WTC11 (cell line): ENCODE data around the gene MMAB. TPM values are rescaled to one million over a fixed set of nuclear protein-coding genes. Genes with fewer than 3 reads are reported as not detected.
A peak's percentile ranks its signal among the peaks of the same experiment; 100 is the strongest.
"Not testable (repeated sequence)": the region's sequence is repeated elsewhere in the genome, so short reads cannot be mapped to it uniquely, and the experiment has no call there.

Experiments used
- ATAC-seq: fragments of 200-7000 bp; cut with Tn5 transposase; 2 replicates; pipeline ENCODE4 v1.10.0; 2021; ENCODE audit warnings: mild to moderate bottlenecking, moderate library complexity
- CTCF ChIA-PET: fragments of 300-600 bp; sonication (Branson Sonifier 250); formaldehyde crosslinking; loops from one replicate; lab custom pipeline; 2021; ENCODE audit warnings: antibody characterized with exemption; lab: Charles Lee
- POLR2A ChIA-PET: fragments of 350-600 bp; sonication (Branson Sonifier 250); formaldehyde crosslinking; loops from one replicate; lab custom pipeline; 2021; ENCODE audit warnings: antibody characterized with exemption; lab: Charles Lee
- DNase-seq: peaks from one replicate; pipeline ENCODE4 v3.0.0; 2021; ENCODE audit warnings: low spot score
- H3K27ac Mint-ChIP-seq: 2 replicates; pipeline ENCODE4 v1.8.0; 2021; ENCODE audit warnings: mixed read lengths
- H3K27me3 Mint-ChIP-seq: 2 replicates; pipeline ENCODE4 v1.8.0; 2021; ENCODE audit warnings: low read depth, mild to moderate bottlenecking, moderate library complexity, mixed read lengths
- H3K36me3 Mint-ChIP-seq: 2 replicates; pipeline ENCODE4 v1.8.0; 2021; ENCODE audit warnings: mixed read lengths
- H3K4me1 Mint-ChIP-seq: 2 replicates; pipeline ENCODE4 v1.8.0; 2022; ENCODE audit warnings: mixed read lengths
- H3K4me3 Mint-ChIP-seq: 2 replicates; pipeline ENCODE4 v1.8.0; 2021; ENCODE audit warnings: mild to moderate bottlenecking, moderate library complexity, mixed read lengths
- H3K9me3 Mint-ChIP-seq: 2 replicates; pipeline ENCODE4 v1.8.0; 2021; ENCODE audit warnings: mixed read lengths
- ATF1 ChIP-seq: sonication (generic); formaldehyde crosslinking; IDR thresholded peaks from 2 replicates; pipeline ENCODE4 v1.8.1; 2023; ENCODE audit warnings: mild to moderate bottlenecking, moderate library complexity, missing genetic modification reagents
- ELF4 ChIP-seq: sonication (generic); formaldehyde crosslinking; IDR thresholded peaks from 2 replicates; pipeline ENCODE4 v1.8.1; 2022; ENCODE audit warnings: low read depth, mild to moderate bottlenecking, moderate library complexity, missing genetic modification reagents
- EMX1 ChIP-seq: fragments of 250-450 bp; sonication (Bioruptor Pico); IDR thresholded peaks from 2 replicates; pipeline ENCODE4 v1.8.0; 2021; ENCODE audit warnings: mild to moderate bottlenecking
- ESRRA ChIP-seq: sonication (generic); formaldehyde crosslinking; IDR thresholded peaks from 2 replicates; pipeline ENCODE4 v1.8.1; 2022; ENCODE audit warnings: mild to moderate bottlenecking, missing genetic modification reagents, borderline replicate concordance
- FOXJ3 ChIP-seq: sonication (generic); formaldehyde crosslinking; IDR thresholded peaks from 2 replicates; pipeline ENCODE4 v1.9.0; 2021; ENCODE audit warnings: missing genetic modification reagents, mild to moderate bottlenecking, borderline replicate concordance
- GABPB1 ChIP-seq: sonication (generic); formaldehyde crosslinking; IDR thresholded peaks from 2 replicates; pipeline ENCODE4 v1.8.1; 2023; ENCODE audit warnings: mild to moderate bottlenecking, missing genetic modification reagents
- HMGA2 ChIP-seq: fragments of 250-450 bp; sonication (Bioruptor Pico); IDR thresholded peaks from 2 replicates; pipeline ENCODE4 v1.4.0; 2021; ENCODE audit warnings: mild to moderate bottlenecking, moderate library complexity
- MYBL2 ChIP-seq: sonication (generic); formaldehyde crosslinking; IDR thresholded peaks from 2 replicates; pipeline ENCODE4 v1.8.1; 2023; ENCODE audit warnings: mild to moderate bottlenecking, moderate library complexity, missing genetic modification reagents
- RELA ChIP-seq: sonication (generic); formaldehyde crosslinking; IDR thresholded peaks from 2 replicates; pipeline ENCODE4 v1.8.1; 2022; ENCODE audit warnings: missing genetic modification reagents, mild to moderate bottlenecking, borderline replicate concordance
- ZNF121 ChIP-seq: sonication (generic); formaldehyde crosslinking; IDR thresholded peaks from 2 replicates; pipeline ENCODE4 v1.8.0; 2023; ENCODE audit warnings: missing genetic modification reagents
- ZNF138 ChIP-seq: sonication (generic); formaldehyde crosslinking; conservative IDR thresholded peaks from 2 replicates; pipeline ENCODE4 v1.8.1; 2022; ENCODE audit warnings: mild to moderate bottlenecking, moderate library complexity, missing genetic modification reagents
- ZNF263 ChIP-seq: sonication (generic); formaldehyde crosslinking; IDR thresholded peaks from 2 replicates; pipeline ENCODE4 v1.8.1; 2022; ENCODE audit warnings: low read depth, mild to moderate bottlenecking, moderate library complexity, missing genetic modification reagents
- total RNA-seq: library from RNA; stranded (reverse); gene quantifications from 3 replicates; pipeline ENCODE4 v1.2.3, GENCODE V29; 2021
- TF ChIP-seq, protein P1 (sequence below): sonication (generic); formaldehyde crosslinking; conservative IDR thresholded peaks from 2 replicates; pipeline ENCODE4 v1.8.1; 2023; ENCODE audit warnings: mild to moderate bottlenecking, low read depth, missing genetic modification reagents, moderate library complexity
- TF ChIP-seq, protein P2 (sequence below): sonication (generic); formaldehyde crosslinking; IDR thresholded peaks from 2 replicates; pipeline ENCODE4 v1.8.0; 2023; ENCODE audit warnings: missing genetic modification reagents
- TF ChIP-seq, protein P3 (sequence below): fragments of 250-450 bp; sonication (Bioruptor Pico); conservative IDR thresholded peaks from 2 replicates; pipeline ENCODE4 v1.9.0; 2021; ENCODE audit warnings: mild to moderate bottlenecking
- TF ChIP-seq, protein P4 (sequence below): sonication (generic); formaldehyde crosslinking; IDR thresholded peaks from 2 replicates; pipeline ENCODE4 v1.8.0; 2022; ENCODE audit warnings: mild to moderate bottlenecking, missing genetic modification reagents
- TF ChIP-seq, protein P5 (sequence below): sonication (generic); formaldehyde crosslinking; IDR thresholded peaks from 2 replicates; pipeline ENCODE4 v1.8.0; 2023; ENCODE audit warnings: missing genetic modification reagents, mild to moderate bottlenecking, borderline replicate concordance
- TF ChIP-seq, protein P6 (sequence below): sonication (generic); formaldehyde crosslinking; IDR thresholded peaks from 2 replicates; pipeline ENCODE4 v1.8.0; 2022; ENCODE audit warnings: mild to moderate bottlenecking, missing genetic modification reagents
- TF ChIP-seq, protein P7 (sequence below): sonication (generic); formaldehyde crosslinking; IDR thresholded peaks from 2 replicates; pipeline ENCODE4 v1.8.1; 2023; ENCODE audit warnings: mild to moderate bottlenecking, missing genetic modification reagents

MMAB gene
- total RNA-seq, 1 experiment from 2014 or later, result 22.0 TPM

DNA sequence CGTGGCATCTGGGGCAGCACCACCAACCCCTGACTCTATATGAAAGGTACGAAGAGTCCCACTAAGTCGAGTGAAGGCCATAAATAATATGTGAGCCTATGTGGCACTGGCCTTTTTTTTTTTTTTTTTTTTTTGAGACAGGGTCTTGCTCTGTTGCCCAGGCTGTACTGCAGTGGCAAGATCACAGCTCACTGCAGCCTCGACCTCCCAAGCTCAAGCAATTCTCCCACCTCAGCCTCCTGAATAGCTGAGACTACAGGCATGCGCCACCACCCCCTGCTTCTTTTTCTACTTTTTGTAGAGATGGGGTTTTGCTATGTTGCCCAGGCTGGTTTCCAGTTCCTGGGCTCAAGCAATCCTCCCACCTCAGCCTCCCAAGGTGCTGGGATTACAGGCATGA, 28.8 kb upstream of the MMAB start:
- POLR2A ChIA-PET, H3K9me3 Mint-ChIP-seq, DNase-seq, H3K27me3 Mint-ChIP-seq, H3K4me3 Mint-ChIP-seq, ATAC-seq, H3K27ac Mint-ChIP-seq, H3K36me3 Mint-ChIP-seq: not testable (repeated sequence)
- CTCF ChIA-PET, result interaction anchor here (0.7 to 2.6 kb wide), 2 partner anchors 11 to 126 kb away, joined by 3 to 8 read pairs; no protein-coding TSS in a partner anchor
- 0 out of 2 replicates have a peak, but pooled peaks have one; percentile 15 for TF ChIP-seq ZNF121
- peaks cover 13% of the 10 kb centered on the region for H3K4me1 Mint-ChIP-seq

DNA sequence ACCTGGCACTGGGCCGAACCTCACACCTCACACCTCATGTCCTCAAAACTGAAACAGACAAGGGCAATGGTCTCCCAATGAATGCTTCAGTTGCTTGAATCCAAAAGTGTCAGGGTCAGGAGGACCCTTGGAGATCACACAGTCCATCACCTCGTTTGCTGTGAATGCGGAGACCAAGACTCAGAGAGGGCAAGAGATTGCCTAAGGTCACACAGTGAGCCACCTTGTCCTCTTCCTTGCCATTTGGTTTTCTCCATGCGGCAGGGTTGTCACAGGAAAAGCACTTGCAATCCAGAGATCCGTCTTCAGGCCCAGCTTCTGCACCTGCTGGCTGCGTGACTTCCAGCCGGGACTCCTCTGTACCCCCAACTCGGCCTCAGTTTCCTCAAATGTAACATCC, 28.3 kb upstream of the MMAB start:
- H3K4me1 Mint-ChIP-seq, result peaks cover 15% of the 10 kb centered on the region
- no peak for ATAC-seq
- H3K27ac Mint-ChIP-seq, result no peak overlapping the region
- DNase-seq, result no peak
- ChIA-PET CTCF (no interaction called here), POLR2A (no interaction called here)
- no peaks in the 10 kb centered on the region for H3K36me3 Mint-ChIP-seq
- H3K4me3 Mint-ChIP-seq, result no peak overlapping the region
- no peak for TF ChIP-seq ELF4
- TF ChIP-seq EMX1 (CRISPR knock-in tag), result no peak
- TF ChIP-seq, protein P1, sequence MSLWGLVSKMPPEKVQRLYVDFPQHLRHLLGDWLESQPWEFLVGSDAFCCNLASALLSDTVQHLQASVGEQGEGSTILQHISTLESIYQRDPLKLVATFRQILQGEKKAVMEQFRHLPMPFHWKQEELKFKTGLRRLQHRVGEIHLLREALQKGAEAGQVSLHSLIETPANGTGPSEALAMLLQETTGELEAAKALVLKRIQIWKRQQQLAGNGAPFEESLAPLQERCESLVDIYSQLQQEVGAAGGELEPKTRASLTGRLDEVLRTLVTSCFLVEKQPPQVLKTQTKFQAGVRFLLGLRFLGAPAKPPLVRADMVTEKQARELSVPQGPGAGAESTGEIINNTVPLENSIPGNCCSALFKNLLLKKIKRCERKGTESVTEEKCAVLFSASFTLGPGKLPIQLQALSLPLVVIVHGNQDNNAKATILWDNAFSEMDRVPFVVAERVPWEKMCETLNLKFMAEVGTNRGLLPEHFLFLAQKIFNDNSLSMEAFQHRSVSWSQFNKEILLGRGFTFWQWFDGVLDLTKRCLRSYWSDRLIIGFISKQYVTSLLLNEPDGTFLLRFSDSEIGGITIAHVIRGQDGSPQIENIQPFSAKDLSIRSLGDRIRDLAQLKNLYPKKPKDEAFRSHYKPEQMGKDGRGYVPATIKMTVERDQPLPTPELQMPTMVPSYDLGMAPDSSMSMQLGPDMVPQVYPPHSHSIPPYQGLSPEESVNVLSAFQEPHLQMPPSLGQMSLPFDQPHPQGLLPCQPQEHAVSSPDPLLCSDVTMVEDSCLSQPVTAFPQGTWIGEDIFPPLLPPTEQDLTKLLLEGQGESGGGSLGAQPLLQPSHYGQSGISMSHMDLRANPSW (CRISPR knock-in tag), result no peak
- TF ChIP-seq FOXJ3 (CRISPR knock-in tag), result no peak
- no peak for TF ChIP-seq HMGA2 (CRISPR knock-in tag)
- TF ChIP-seq GABPB1, result no peak
- TF ChIP-seq, protein P2, sequence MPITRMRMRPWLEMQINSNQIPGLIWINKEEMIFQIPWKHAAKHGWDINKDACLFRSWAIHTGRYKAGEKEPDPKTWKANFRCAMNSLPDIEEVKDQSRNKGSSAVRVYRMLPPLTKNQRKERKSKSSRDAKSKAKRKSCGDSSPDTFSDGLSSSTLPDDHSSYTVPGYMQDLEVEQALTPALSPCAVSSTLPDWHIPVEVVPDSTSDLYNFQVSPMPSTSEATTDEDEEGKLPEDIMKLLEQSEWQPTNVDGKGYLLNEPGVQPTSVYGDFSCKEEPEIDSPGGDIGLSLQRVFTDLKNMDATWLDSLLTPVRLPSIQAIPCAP (CRISPR knock-in tag), result no peak
- TF ChIP-seq ZNF263 (CRISPR knock-in tag), result no peak
- TF ChIP-seq ZNF138 (CRISPR knock-in tag), result no peak
- TF ChIP-seq MYBL2, result no peak
- TF ChIP-seq ESRRA, result no peak
- TF ChIP-seq, protein P3, sequence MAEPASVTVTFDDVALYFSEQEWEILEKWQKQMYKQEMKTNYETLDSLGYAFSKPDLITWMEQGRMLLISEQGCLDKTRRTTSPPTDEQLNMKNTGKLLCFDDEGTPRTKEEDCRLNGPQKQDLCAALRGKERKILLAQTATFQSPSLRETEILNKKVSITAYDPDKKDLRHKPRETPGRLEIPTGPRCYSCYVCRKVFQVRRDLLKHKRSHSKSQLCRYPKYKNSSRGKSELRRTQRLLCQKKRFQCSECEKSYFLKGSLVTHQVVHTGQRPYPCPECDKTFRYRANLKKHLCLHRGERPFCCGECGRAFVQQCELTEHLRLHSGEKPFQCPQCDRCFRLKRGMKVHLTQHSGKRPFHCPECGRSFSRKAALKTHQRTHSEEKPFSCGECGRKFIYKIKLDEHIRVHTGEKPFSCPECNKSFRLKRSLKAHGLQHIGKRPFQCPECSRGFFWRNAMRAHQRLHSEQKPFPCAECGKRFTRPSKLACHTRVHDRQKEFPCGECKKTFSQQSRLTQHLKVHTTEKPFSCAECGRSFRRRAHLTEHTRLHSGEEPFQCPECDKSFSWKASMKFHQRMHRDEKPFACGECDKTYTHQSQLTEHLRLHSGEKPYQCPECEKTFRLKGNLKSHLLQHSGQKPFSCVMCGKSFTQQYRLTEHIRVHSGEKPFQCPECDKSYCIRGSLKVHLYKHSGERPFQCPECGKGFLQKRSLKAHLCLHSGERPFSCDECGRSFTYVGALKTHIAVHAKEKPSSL (CRISPR knock-in tag), result no peak
- TF ChIP-seq, protein P4, sequence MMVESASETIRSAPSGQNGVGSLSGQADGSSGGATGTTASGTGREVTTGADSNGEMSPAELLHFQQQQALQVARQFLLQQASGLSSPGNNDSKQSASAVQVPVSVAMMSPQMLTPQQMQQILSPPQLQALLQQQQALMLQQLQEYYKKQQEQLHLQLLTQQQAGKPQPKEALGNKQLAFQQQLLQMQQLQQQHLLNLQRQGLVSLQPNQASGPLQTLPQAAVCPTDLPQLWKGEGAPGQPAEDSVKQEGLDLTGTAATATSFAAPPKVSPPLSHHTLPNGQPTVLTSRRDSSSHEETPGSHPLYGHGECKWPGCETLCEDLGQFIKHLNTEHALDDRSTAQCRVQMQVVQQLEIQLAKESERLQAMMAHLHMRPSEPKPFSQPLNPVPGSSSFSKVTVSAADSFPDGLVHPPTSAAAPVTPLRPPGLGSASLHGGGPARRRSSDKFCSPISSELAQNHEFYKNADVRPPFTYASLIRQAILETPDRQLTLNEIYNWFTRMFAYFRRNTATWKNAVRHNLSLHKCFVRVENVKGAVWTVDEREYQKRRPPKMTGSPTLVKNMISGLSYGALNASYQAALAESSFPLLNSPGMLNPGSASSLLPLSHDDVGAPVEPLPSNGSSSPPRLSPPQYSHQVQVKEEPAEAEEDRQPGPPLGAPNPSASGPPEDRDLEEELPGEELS, result no peak
- no peak for TF ChIP-seq RELA
- no peaks in the 10 kb centered on the region for H3K27me3 Mint-ChIP-seq
- no peaks in the 10 kb centered on the region for H3K9me3 Mint-ChIP-seq

DNA sequence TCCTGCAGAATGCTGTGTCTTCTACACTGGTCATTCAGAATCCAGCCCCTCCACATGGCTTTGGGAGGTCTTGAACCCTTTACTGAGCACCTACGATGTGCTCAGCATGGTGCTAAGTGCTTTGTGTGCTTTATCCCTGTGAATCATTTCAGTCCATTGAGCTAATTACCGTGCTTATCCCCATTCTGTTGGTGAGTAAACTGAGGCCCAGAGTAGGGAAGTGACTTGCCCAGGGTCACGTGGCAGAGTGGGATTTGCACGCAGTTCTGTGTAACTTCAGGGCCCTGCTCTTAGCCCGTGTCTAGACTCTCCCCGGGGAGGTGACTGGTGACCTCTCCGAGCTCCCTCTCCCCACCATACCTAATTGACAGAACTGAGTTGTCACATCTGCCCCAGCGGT, 27.7 kb upstream of the MMAB start:
- ChIA-PET POLR2A (interaction anchor here (1.2 kb wide), 1 partner anchor 52 kb away, joined by 3 read pairs; no protein-coding TSS in a partner anchor), CTCF (interaction anchor here (0.8 to 5.1 kb wide), 2 partner anchors 133 to 173 kb away, joined by 3 to 108 read pairs; no protein-coding TSS in a partner anchor)
- H3K9me3 Mint-ChIP-seq, result no peaks in the 10 kb centered on the region
- H3K36me3 Mint-ChIP-seq, result no peaks in the 10 kb centered on the region
- ATAC-seq (no peak), DNase-seq (no peak)
- H3K27ac Mint-ChIP-seq, result no peak overlapping the region
- H3K4me1 Mint-ChIP-seq, result peaks cover 15% of the 10 kb centered on the region
- H3K27me3 Mint-ChIP-seq, result no peaks in the 10 kb centered on the region
- H3K4me3 Mint-ChIP-seq, result no peak overlapping the region
- TF ChIP-seq, protein P5, sequence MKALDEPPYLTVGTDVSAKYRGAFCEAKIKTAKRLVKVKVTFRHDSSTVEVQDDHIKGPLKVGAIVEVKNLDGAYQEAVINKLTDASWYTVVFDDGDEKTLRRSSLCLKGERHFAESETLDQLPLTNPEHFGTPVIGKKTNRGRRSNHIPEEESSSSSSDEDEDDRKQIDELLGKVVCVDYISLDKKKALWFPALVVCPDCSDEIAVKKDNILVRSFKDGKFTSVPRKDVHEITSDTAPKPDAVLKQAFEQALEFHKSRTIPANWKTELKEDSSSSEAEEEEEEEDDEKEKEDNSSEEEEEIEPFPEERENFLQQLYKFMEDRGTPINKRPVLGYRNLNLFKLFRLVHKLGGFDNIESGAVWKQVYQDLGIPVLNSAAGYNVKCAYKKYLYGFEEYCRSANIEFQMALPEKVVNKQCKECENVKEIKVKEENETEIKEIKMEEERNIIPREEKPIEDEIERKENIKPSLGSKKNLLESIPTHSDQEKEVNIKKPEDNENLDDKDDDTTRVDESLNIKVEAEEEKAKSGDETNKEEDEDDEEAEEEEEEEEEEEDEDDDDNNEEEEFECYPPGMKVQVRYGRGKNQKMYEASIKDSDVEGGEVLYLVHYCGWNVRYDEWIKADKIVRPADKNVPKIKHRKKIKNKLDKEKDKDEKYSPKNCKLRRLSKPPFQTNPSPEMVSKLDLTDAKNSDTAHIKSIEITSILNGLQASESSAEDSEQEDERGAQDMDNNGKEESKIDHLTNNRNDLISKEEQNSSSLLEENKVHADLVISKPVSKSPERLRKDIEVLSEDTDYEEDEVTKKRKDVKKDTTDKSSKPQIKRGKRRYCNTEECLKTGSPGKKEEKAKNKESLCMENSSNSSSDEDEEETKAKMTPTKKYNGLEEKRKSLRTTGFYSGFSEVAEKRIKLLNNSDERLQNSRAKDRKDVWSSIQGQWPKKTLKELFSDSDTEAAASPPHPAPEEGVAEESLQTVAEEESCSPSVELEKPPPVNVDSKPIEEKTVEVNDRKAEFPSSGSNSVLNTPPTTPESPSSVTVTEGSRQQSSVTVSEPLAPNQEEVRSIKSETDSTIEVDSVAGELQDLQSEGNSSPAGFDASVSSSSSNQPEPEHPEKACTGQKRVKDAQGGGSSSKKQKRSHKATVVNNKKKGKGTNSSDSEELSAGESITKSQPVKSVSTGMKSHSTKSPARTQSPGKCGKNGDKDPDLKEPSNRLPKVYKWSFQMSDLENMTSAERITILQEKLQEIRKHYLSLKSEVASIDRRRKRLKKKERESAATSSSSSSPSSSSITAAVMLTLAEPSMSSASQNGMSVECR, result no peak
- no peak for TF ChIP-seq ATF1
- TF ChIP-seq, protein P6, sequence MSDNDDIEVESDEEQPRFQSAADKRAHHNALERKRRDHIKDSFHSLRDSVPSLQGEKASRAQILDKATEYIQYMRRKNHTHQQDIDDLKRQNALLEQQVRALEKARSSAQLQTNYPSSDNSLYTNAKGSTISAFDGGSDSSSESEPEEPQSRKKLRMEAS (CRISPR knock-in tag), result no peak
- TF ChIP-seq, protein P7, sequence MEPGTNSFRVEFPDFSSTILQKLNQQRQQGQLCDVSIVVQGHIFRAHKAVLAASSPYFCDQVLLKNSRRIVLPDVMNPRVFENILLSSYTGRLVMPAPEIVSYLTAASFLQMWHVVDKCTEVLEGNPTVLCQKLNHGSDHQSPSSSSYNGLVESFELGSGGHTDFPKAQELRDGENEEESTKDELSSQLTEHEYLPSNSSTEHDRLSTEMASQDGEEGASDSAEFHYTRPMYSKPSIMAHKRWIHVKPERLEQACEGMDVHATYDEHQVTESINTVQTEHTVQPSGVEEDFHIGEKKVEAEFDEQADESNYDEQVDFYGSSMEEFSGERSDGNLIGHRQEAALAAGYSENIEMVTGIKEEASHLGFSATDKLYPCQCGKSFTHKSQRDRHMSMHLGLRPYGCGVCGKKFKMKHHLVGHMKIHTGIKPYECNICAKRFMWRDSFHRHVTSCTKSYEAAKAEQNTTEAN (CRISPR knock-in tag), result no peak
